ENCODE measurements around the gene RNPEPL1.

- TF ChIP-seq CTCF (IDR thresholded peaks at IDR 0.05) (no peak), POLR2A (IDR thresholded peaks at IDR 0.05) (no peak)
These were observed 16.3 kb downstream of the RNPEPL1 start for GRCh38 chr2:240584486-240585031.

Measured in uterus (tissue), 2 donors.